ENCODE results near the gene EPHX1.
"Not testable (repeated sequence)": the region's sequence is repeated elsewhere in the genome, so short reads cannot be mapped to it uniquely, and the experiment has no call there.

The EPHX1 gene

DNA sequence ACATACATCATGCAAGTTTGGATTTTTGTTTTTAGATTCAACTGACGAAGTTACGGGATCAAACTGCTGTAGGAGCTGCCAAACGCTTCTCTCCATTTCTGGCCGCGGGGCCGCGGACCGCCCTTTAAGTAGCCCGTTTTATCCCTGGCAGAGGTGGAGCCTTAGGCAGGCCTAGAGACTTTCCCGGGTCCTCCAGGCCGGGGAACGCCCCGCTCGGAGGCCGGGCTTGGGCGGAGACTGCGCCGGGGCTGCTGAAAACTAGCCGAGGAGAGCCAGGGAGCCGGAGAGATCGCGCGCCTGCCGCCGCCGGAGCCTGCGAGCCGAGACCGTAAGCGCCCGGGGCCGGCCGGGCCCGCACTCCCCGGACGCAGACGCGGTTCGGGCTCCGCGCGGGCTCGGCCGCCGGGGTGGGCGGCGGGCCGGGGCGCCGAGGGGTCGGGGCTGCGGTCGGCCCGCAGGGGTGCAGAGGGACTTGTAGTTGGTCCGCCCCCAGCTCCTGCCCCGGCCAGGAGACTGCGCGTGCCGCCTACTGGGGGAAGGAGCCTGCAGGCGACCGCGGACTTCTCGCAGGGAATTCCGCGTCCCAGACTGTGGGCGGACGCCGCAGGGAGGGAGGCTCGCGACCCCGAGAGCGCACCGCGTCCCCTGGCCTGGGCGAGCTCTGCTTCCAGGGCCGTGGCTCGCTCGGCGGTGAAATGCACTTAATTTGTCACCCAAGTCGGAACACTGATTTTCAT is at the start of gene EPHX1:
Gene EPHX1 (plus strand): TSS at position 283 of the 737 bp plus-strand sequence. CDS start 18,606 bp downstream, outside the sequence.
- peak; percentile 54 to 56 for DNase-seq

DNA sequence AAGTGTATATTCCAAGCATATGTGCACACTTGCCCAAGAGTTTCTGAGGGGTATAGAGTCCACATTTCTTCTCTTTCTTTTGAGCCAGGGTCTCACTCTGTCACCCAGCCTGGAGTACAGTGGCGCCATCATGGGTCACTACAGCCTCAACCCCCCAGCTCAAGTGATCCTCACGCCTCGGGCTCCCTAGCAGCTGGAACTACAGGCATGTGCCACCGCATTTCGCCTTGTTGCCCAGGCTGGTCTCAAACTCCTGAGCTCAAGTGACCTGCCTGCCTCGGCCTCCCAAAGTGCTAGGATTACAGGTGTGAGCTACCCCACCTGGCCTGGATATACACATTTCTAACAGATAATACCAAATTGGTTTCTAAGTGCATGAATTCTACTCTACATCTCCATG is 49.4 kb upstream of the EPHX1 start:
- no peak for DNase-seq

DNA sequence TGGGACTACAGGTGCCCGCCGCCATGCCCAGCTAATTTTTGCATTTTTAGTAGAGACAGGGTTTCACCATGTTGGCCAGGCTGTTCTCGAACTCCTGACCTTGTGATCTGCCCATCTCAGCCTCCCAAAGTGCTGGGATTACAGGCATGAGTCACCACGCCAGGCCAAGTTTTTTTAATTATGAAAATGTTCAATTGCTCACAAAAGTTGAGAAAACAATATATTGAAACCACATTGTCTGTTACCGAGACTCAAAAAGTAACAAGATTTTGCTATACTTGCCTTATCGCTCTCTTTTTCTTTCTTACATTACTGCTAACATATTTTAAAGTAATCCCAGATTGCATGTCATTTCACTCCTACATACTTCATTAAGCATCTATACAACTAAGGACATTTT is 48.5 kb upstream of the EPHX1 start:
- DNase-seq = not testable (repeated sequence)

DNA sequence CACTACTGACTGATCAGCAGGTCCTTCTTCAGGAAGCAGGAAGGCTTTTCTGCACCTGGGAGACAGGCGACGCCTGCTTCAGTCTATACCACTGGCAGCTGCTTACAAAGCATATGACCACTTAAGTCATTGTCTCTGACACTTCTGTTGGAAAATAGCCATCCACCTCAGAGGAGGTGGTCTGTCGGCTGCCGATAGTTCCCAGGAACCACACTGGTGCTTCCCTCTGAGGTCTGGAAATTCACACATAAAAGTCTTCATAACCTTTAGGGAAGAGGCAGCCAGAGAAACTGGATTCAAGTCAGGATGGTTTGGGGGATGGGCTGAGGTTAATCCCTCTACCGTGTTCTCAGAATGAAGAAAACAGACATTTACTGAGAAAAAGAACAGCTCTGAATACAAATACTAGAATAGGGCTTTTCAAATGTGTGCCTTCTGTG is 47.9 kb upstream of the EPHX1 start:
- DNase-seq = no peak

DNA sequence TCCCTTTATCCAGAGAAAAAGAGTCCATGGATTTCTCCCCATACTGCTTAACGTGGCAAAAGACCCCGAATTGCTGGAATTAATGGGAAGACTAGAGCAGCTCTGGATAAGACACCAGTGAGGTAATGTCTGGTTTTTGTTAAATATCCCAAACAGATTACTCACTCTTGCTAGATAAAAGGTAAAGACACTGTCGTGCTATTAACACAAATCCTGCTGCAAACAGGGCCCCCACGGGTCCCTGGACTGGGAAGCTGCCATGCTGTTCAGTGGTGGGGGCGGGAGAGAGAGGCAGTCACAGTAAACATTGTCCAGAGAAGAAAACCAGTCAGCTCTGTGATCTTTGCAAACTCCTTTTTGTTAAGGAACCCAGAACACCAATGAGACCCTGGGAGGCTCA is 47.5 kb upstream of the EPHX1 start:
- DNase-seq = no peak

DNA sequence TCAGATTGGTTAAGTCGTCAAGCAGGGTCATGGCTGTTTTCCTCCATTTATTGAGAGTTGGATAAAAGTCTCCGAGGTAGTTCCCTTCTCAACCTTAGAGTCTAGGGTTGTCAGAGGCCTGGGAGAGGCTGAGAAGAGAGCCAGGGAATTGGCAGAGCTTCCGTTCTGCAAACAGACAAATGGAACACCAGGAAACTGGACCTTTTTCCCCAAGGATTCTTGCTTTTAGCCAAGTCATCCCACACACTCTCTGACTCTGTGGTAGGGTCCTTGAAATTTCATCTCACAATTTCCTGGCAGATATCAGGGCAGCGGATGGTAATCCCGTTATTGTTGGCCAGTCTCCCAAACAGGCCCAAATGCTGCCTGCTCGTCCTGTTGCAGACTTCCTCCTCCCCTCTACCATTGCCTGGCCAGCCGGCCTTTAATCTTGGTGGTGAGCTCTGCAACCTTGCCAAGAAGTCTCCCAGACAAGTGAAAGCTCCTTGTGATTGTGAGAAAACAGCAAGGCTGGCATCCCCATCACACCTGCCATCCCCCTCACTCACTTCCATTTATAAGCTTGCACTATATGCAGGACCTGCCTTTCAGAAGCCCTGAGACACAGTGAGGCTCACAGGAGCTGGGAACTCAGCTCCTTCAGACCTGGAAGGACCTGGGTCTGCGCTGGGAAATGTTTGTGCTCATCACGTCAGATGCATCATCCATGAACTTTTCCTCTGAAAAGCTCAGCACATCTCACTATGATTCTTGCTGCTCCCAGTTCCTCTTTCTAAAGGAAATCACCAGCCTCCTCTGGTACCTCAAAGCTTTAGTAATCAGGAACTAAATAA is 46.0 kb upstream of the EPHX1 start:
- DNase-seq = no peak

DNA sequence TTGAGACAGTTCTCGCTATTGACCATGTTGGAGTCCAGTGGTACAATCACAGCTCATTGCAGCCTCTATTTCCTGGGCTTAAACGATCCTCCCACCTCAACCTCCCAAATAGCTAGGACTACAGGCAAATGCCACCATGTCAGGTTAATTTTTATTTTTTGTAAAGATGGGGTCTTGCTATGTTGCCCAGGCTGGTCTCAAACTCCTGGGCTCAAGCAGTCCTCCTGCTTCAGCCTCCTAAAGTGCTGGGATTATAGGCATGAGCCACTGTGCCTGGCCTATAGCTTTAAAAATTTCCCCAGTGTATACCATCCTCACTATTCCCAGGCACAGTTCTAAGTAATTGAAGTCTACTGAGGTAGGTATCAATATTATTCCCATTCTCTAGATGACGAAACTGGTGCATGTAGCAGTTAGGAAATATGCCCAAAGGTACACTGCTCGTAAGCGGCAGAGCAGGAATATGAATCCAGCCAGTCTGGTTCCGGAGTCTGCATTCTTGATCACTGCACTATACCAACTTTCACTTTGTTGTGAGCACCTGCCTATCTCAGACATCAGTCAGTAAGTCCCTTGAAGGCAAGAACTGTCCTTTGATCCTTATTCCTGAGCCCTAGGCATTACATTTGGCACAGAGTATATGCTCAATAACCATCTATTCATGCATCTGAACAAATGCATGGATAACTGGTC is 43.8 kb upstream of the EPHX1 start:
- no peak for DNase-seq

DNA sequence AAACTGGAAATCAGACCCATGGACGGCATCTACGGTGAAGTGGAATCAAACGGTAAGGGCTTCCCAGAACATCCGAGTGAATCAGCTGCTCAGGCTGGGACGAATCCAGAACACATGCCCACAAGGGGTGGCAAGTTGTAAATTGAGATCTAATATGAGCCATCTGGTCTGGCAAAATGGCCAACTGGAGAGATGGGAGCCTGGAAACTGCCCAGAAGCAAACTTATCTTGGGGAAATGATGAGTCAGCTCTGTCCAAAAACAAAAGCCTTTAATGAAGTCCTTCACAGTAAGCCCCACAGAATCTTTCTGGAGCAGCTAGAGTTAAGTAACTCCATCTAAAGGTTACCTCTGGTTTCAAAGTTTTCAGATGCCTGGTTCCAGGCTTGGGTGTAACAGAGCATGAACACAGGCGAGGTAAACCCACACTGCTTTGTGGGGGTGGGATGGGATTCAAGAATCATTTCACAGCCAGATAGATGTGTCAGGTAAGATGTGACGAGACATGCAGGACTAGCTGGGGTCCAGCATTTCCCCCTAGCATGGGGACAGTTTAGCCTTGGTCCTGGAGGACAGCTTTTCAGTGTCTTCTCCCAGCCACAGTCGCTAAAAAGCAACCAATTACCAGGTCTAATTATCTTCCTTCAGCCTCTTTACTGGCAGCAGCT is 42.8 kb upstream of the EPHX1 start:
- DNase-seq = no peak

DNA sequence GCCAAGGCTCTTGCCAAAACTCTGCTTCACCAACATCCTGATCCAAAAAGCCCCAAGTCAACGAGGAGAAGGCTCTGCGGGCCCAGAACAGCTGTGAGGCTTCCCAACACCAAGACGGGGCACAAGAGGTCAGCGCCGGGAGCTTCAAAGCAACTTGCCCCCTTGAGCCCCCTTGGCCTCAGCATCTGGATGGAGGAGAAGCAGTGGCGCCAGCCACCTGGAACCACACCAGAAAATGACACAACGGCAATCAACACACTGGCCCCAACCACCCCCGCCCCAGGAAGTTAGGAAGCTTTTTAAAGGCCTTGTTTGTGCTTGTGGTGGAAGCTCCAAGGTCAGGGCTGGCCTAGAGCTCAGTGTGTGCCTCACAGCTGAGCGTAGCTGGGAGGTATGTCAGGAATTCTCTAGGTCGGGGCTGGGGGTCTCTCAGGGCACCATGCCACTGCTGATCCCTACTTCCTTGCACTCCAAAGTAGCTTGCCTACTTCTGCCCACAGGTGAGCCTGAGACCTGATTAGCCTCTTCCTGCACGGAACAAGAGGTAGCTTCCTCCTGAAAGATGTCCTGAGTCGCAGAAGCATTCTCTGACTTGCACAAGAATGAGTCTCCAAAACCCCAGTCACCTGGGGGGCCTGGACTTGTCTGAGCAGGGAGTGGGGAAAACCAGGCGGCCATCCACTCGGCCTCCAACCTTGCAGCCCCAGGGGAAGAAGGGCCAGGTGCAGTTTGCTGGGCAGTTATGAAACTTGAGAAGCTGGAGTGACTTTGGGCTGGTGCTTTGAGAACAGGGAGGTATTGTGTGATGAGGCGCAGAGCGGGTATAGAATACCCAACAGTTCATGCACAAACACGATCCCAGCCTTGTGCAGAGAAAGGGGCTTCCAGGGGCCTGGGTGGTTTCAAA is 42.0 kb upstream of the EPHX1 start:
- no peak for DNase-seq

DNA sequence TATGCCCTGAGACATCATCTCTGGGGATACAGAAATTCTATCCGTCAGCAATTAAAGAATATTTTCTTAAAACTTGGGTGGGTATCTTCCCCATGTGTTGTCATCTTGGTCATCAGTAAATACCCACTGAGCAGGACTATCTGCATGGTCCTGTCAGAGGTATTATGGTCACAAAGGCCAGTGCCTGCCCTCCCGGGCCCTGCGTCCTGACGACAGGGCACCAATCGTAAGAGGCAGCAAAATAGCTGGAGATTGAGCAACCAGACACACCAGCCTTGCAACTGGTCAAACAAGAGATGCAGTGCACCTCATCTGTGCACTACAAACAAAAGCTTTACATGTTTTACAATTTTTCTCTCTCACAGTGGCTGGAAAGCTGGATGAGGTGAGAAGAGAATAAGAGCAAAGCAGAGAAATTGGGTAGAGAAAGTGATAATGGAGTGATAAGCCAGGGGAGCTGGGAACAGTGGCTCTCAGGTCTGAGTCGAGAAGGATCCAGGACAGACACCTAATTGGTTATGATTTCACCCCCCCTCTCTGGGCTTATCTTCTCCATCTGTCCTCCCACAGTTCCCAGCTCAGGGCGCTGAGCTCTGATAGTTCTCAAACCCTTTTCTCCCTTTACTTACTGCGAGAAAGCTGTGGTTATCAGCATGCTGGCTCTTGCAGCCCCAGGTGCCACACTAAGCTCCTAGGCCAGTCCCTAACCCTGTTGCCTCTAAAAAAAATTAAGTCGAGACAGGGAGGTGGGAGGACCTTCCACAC is 41.1 kb upstream of the EPHX1 start:
- DNase-seq = no peak

DNA sequence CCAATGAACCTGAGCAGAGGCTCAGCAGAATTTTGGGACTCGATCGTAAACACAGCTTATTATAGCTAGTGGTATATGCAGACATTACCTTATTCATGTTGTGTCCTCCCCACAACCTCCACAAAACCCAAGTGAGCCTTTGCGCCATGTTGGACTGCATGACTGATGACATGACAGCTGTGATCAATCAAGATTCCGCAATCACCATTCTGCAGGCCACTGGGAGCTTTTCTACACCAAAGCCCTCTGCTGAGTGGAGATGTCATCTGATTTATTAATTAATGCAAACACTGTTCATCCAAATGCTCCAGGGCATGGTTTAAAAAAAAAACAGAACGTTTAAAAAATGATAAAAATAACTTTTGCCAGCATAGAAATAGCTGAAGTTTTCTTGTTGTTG is 40.2 kb upstream of the EPHX1 start:
- DNase-seq = no peak

DNA sequence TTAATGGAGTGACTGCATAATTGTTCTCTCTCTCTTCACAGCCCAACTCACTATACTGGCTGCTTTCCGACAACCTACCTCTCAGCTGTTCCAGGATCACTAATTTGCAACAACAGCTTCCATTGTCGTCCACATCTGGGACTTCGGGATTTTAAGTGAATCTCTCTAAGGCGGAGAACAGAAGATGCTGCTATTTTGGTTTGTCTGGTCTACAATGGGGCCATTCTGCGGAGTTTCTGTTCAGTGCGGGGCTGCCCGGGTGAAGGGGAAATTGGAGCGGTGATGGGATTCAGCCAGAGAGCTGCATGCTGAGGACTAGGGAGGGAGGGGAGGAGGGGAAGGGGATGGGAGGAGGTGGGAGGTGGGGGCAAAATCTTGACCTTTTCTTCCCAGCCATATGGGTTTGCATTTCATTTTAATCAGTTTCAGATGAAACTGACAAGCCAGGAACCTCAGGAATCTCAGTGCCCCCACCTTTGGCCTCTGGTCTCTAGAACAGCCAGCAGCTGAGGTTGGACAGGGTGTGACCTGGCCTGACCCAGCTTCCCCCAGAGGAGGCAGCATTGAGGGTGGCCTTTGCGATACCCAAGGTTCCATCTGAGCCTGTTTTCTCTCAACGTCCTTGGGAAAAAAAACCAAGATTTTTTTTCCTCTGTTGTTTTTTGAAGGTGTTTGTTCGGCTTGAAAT is 39.2 kb upstream of the EPHX1 start:
- no peak for DNase-seq

DNA sequence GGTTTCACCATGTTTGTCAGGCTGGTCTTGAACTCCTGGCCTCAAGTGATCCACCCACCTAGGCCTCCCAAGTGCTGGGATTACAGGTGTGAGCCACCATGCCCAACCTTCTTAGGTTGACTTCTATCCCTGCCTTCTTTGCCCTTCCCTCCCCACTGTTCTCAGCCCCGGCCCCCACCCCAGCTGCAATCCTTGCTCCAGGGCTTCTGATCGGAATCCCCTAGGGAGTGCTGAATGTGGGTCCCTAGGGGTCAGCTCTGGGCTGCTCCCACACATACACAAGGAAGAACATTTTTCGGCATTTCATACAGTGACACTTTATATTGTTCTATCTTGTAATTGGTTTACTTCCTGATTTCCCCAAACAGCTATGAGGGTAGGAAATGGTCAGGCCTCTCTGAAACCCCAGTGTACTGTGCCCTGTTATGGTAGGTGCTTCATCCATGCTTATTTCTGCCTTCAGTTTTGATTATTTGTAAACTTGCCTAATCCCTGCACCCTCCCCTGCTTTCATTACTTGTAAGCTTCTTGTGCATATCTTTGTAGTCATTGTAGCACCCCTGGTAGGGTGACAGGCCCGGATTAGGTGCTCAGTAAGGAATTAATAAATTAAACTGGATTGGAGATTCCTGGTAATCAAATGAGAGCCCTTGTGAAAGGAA is 38.1 kb upstream of the EPHX1 start:
- no peak for DNase-seq

DNA sequence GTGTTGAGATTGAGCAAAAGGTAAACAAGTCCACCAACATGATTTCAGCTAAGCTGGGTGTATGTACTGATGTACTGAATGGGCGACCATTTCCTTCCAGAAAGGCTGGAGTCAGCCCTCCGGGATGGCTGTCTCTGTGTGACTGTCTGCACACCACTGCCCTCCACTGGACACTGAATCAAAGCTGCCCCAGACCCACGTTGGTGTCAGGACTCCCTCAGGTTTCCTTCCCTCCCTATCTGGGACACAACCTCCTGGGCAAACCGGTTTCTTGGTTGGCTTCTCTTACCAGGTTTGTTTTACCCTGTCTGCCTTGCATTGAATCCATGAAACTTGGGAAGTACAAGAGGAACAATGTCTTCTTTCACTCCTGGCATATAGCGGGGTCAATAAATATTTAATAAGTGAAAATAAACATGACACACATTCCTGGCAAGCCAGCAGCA is 37.6 kb upstream of the EPHX1 start:
- DNase-seq = peak; percentile 23 to 68

DNA sequence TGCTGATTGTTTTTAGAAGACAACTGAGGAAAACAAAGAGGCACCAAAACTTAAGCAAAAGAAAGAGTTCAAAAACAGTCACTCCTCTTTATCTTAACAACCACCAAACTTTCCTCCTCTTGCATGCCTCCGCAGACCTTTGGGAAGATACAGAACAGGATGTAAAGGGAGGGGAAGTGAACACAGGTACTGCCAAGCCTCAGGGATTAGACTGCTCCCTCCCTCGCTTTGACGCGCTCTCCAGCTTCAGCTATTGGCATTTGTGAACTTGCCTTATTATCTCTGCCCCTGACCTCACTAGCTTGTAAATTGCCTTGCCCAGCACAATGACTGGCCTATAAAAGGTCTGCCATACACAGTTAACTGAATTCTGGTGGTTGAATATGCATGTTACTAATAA is 37.1 kb upstream of the EPHX1 start:
- DNase-seq = no peak

DNA sequence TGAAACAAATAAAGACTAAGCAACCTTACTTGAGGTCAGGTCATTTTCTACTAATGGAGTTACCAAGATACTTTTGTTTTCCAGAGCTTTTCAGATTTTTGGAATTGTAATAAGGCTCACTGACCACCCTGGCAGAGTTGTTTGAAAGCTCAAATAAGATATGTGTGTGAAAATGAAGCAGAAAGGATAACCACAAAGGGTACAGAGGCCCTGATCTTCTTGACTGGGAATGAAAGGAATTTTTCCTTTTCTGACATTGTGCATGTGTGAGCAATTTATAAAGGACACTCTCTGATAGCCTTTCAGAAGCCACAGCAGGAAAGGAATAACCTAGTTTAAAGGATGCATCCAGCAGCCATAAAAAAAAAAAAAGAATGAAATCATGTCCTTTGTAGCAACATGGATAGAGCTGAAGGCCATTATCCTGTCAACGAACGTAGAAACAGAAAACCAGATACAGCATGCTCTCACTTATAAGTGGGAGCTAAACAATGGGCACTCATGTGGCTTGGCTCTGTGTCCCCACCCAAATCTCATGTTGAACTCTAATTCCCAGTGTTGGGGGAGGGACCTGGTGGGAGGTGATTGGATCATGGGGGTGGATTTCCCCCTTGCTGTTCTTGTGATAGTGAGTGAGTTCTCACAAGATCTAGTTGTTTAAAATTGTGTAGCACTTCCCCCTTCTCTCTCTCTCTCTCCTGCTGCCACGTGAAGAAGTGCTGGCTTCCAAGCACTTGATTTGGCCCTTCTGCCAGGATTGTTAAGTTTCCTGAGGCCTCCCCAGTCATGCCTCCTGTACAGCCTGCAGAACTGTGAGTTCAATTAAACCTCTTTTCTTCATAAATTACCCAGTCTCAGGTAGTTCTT is 35.4 kb upstream of the EPHX1 start:
- DNase-seq = no peak

DNA sequence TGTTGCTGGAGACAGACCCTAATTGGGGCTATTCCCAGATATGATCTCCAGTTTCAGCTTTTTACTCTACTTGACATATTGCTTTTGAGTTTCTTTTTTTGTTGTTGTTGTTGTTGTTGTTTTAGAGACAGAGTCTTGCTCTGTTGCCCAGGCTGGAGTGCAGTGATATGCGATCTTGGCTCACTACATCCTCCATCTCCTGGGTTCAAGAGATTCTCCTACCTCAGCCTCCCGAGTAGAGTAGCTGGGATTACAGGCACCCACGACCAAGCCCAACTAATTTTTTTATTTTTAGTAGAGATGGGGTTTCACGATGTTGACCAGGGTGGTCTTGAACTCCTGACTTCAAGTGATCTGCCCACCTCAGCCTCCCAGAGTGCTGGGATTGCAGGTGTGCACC is 33.6 kb upstream of the EPHX1 start:
- DNase-seq = no peak

DNA sequence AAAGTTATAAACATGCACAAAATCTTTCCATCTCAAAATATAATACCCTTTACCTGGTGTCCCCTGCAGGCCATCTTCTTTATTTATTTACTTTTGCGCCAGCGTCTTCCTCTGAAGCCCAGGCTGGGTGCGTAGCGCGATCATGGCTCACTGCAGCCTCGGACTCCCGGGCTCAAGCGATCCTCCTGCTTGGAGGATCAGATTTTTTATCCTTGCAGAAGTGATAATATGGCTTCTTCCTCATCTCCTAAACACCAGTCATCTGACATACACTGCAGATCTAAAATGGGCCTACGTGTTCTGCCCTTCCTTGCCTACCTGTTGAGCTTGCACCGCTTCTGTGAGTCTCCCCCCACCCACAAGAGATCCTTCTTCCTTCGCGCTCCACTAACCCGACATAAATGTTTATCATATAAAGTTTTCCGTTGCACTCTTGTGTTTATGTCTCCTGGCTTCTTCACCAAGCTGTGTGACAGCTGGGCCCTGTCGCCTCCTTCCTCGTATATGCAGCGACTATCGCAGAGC is 32.8 kb upstream of the EPHX1 start:
- DNase-seq = no peak
